DOHH2 (cell line): Measurements from ENCODE around the gene ZNF385D.

Experiments
- EZH2phosphoT487 ChIP-seq: fragments of 200-600 bp; sonication (generic); IDR thresholded peaks from 2 replicates; pipeline ENCODE4 v1.6.1; 2017; ENCODE audit warnings: borderline replicate concordance, mild to moderate bottlenecking, antibody characterized with exemption, low read length, moderate library complexity, mixed read lengths
- TF ChIP-seq, protein P1 (sequence below): fragments of 200-600 bp; sonication (generic); IDR thresholded peaks from one replicate; pipeline ENCODE4 v1.5.1; 2014; ENCODE audit warnings: antibody characterized with exemption, mild to moderate bottlenecking, low read depth, low read length; ENCODE audit not compliant: poor library complexity, severe bottlenecking

DNA sequence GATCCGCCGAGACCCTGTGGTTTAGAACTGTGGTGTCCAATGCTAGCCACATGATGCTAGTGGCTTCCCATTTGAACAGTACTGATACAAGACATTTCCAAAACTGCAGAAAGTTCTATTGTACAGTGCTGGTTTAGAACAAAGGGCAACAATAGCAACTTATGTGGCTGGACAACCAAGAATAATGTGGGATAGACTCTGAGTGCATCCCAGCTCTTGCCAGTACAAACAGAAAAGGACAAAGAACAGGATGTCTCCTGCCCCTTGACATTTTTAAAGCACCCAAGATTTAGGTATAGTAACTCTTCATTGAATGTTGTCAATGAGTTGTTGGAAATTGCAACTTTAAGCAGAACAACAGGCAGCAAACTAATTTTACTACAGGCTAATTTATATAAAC, 107.3 kb downstream of the ZNF385D start:
- TF ChIP-seq, protein P1, sequence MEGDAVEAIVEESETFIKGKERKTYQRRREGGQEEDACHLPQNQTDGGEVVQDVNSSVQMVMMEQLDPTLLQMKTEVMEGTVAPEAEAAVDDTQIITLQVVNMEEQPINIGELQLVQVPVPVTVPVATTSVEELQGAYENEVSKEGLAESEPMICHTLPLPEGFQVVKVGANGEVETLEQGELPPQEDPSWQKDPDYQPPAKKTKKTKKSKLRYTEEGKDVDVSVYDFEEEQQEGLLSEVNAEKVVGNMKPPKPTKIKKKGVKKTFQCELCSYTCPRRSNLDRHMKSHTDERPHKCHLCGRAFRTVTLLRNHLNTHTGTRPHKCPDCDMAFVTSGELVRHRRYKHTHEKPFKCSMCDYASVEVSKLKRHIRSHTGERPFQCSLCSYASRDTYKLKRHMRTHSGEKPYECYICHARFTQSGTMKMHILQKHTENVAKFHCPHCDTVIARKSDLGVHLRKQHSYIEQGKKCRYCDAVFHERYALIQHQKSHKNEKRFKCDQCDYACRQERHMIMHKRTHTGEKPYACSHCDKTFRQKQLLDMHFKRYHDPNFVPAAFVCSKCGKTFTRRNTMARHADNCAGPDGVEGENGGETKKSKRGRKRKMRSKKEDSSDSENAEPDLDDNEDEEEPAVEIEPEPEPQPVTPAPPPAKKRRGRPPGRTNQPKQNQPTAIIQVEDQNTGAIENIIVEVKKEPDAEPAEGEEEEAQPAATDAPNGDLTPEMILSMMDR = no peak
- TF ChIP-seq EZH2phosphoT487 = no peak
